ENCODE data around the gene UBTD1.
"Not testable (repeated sequence)": the region's sequence is repeated elsewhere in the genome, so short reads cannot be mapped to it uniquely, and the experiment has no call there.

Gene UBTD1

GRCh38 chr10:97498841-97499560 lies at the start of gene UBTD1:
TSS of gene UBTD1 (plus strand) at chr10:97498924. CDS start at chr10:97499204, 280 bp downstream.
- DNase-seq (ENCODE audit: low spot score), result peak; percentile 77

- DNase-seq (ENCODE audit: low spot score), result no peak
These were observed 47.9 kb upstream of the UBTD1 start for GRCh38 chr10:97450828-97451227.

GRCh38 chr10:97451605-97452004 lies 47.1 kb upstream of the UBTD1 start:
- DNase-seq (ENCODE audit: low spot score), result no peak

- no peak for DNase-seq (ENCODE audit: low spot score)
These were observed 46.4 kb upstream of the UBTD1 start for GRCh38 chr10:97452352-97452751.

- no peak for DNase-seq (ENCODE audit: low spot score)
These were observed 44.2 kb upstream of the UBTD1 start for GRCh38 chr10:97454330-97455036.

- DNase-seq (ENCODE audit: low spot score), result no peak
These were observed 42.6 kb upstream of the UBTD1 start for GRCh38 chr10:97456034-97456685.

- DNase-seq (ENCODE audit: low spot score), result no peak
These were observed 42.0 kb upstream of the UBTD1 start for GRCh38 chr10:97456686-97457065.

- no peak for DNase-seq (ENCODE audit: low spot score)
These were observed 39.6 kb upstream of the UBTD1 start for GRCh38 chr10:97459111-97459510.

GRCh38 chr10:97459933-97460332 lies 38.8 kb upstream of the UBTD1 start:
- no peak for DNase-seq (ENCODE audit: low spot score)

GRCh38 chr10:97462309-97462708 lies 36.4 kb upstream of the UBTD1 start:
- DNase-seq (ENCODE audit: low spot score), result no peak

- peak; percentile 61 for DNase-seq (ENCODE audit: low spot score)
These were observed 35.2 kb upstream of the UBTD1 start for GRCh38 chr10:97463363-97464132.

GRCh38 chr10:97464226-97464625 lies 34.5 kb upstream of the UBTD1 start:
- DNase-seq (ENCODE audit: low spot score), result no peak

GRCh38 chr10:97465982-97466381 lies 32.7 kb upstream of the UBTD1 start:
- no peak for DNase-seq (ENCODE audit: low spot score)

- no peak for DNase-seq (ENCODE audit: low spot score)
These were observed 32.0 kb upstream of the UBTD1 start for GRCh38 chr10:97466755-97467154.

GRCh38 chr10:97468162-97468561 lies 30.6 kb upstream of the UBTD1 start:
- DNase-seq (ENCODE audit: low spot score), result no peak

GRCh38 chr10:97468781-97469180 lies 29.9 kb upstream of the UBTD1 start:
- not testable (repeated sequence) for DNase-seq (ENCODE audit: low spot score)

GRCh38 chr10:97474918-97475317 lies 23.8 kb upstream of the UBTD1 start:
- DNase-seq (ENCODE audit: low spot score), result no peak

- no peak for DNase-seq (ENCODE audit: low spot score)
These were observed 22.7 kb upstream of the UBTD1 start for GRCh38 chr10:97475936-97476594.

GRCh38 chr10:97479410-97479809 lies 19.3 kb upstream of the UBTD1 start:
- DNase-seq (ENCODE audit: low spot score), result not testable (repeated sequence)

GRCh38 chr10:97479939-97480338 lies 18.8 kb upstream of the UBTD1 start:
- DNase-seq (ENCODE audit: low spot score), result peak; percentile 78

GRCh38 chr10:97481071-97481470 lies 17.7 kb upstream of the UBTD1 start:
- no peak for DNase-seq (ENCODE audit: low spot score)

GRCh38 chr10:97482381-97482780 lies 16.3 kb upstream of the UBTD1 start:
- DNase-seq (ENCODE audit: low spot score), result no peak
